ENCODE results near the gene WDR33.
"Not testable (repeated sequence)": the region's sequence is repeated elsewhere in the genome, so short reads cannot be mapped to it uniquely, and the experiment has no call there.

WDR33 gene

DNA sequence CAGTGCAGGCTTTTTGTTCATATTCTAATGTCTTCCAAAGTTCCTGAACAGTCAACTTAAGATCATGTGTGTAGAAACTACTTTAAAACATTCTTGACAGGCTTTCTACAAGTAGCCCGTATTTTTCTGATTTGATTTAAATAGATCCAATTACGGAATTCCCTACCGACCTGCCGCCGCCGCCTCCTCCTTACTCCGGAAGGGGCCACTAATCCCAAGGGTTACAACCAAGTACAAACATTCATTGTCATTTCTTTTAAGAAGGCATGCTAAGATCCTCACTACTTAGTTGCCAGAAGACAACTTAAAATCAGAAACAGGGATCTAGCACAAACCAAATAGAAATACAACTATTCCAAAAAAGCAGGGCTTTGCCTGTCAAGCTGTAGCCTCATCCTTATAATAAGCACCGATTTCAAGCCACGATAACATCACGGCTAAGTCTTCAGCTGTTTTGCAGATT lies 784 bp downstream of the WDR33 start:
- DNase-seq (ENCODE audit: low read depth in 3 of 3), result no peak

GRCh38 chr2:127807678-127808353 lies 3.2 kb downstream of the WDR33 start:
- DNase-seq (ENCODE audit: low read depth in 3 of 3), result no peak

- DNase-seq (ENCODE audit: low read depth in 3 of 3), result not testable (repeated sequence)
Observed at GRCh38 chr2:127806860-127807259, 4.1 kb downstream of the WDR33 start.

DNA sequence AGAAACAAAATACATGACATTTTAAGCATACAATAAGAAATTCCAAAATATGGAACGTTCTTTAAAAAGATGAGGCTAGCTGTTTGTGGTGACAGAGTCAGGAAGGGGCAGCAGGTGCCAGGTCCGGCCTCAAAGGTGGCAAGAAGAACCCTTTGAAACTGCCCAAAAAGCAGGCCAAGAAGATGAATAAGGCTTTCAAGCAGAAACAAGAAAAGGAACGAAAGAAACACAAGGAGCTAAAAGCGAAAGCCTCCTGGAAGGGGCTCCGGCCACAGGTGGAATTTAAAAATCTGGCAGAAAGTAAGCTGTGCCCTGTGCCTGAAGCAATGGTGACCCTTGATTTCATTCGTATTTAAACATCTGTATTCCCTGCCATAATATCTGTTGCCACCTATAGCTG lies 5.5 kb downstream of the WDR33 start:
- no peak for DNase-seq (ENCODE audit: low read depth in 3 of 3)

GRCh38 chr2:127799926-127800325 lies 11.0 kb downstream of the WDR33 start:
- DNase-seq (ENCODE audit: low read depth in 3 of 3), result no peak

GRCh38 chr2:127796389-127796788 lies 14.6 kb downstream of the WDR33 start:
- no peak for DNase-seq (ENCODE audit: low read depth in 3 of 3)

GRCh38 chr2:127794901-127795300 lies 16.1 kb downstream of the WDR33 start:
- DNase-seq (ENCODE audit: low read depth in 3 of 3), result not testable (repeated sequence)

DNA sequence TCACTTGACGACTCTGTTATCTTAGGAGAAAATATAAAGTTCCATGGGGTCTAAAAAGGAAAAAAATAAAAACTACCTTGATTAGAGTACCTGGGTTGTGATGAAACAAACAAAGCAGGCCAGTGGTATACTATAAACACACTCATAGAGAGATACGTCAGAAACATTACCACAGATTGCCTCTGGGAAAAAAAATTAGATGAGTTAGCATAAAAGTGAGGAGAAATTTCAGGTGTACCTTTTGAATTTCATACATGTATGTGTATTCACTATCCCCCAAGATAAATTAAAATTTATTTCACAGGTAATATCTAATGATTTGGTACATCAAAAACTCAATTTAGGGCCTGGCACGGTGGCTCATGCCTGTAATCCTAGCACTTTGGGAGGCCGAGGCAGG lies 18.2 kb downstream of the WDR33 start:
- DNase-seq (ENCODE audit: low read depth in 3 of 3), result no peak

- DNase-seq (ENCODE audit: low read depth in 3 of 3), result no peak
Observed at GRCh38 chr2:127790694-127791529, 20.1 kb downstream of the WDR33 start.

GRCh38 chr2:127786048-127786809 lies 24.7 kb downstream of the WDR33 start:
- DNase-seq (ENCODE audit: low read depth in 3 of 3), result no peak

- no peak for DNase-seq (ENCODE audit: low read depth in 3 of 3)
Observed at GRCh38 chr2:127784965-127785518, 25.9 kb downstream of the WDR33 start.

GRCh38 chr2:127783101-127783500 lies 27.9 kb downstream of the WDR33 start:
- no peak for DNase-seq (ENCODE audit: low read depth in 3 of 3)

DNA sequence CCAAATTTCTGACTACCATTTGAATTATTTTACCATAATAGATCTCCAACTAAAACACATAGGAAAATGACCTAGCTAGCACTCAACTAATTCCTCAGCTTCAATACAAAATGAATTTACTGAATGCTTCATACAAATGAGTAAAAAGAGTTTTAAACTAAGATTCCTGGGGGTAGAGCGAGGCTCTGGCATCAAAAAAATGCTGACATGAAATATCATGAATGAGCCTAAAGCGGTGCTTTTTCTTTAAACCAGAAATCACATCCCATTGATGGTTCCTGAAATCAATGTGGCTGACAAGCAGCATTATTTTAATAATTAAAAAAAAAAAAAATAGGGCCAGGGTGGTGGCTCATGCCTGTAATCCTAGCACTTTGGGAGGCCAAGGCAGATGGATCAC lies 32.1 kb downstream of the WDR33 start:
- DNase-seq (ENCODE audit: low read depth in 3 of 3), result no peak

GRCh38 chr2:127778447-127778846 lies 32.5 kb downstream of the WDR33 start:
- no peak for DNase-seq (ENCODE audit: low read depth in 3 of 3)

GRCh38 chr2:127776122-127776780 lies 34.7 kb downstream of the WDR33 start:
- no peak for DNase-seq (ENCODE audit: low read depth in 3 of 3)

DNA sequence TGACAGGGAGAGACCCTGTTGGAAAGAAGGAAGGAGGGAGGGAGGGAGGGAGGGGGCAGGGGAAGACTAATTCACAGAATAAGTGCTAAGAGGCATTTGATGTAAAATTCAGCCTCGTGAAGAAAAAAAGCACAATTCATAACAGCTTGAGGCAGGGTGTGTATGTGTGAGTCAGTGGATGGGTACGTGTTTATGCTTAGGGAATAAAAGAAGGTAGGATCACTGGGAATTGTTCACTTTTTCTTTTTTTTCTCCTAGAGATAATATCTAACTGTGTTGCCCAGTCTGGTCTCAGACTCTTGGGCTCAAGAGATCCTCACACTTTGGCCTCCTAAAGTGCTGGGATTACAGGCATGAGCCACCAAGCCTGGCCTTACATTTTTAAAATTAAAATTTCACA lies 39.2 kb downstream of the WDR33 start:
- no peak for DNase-seq (ENCODE audit: low read depth in 3 of 3)

DNA sequence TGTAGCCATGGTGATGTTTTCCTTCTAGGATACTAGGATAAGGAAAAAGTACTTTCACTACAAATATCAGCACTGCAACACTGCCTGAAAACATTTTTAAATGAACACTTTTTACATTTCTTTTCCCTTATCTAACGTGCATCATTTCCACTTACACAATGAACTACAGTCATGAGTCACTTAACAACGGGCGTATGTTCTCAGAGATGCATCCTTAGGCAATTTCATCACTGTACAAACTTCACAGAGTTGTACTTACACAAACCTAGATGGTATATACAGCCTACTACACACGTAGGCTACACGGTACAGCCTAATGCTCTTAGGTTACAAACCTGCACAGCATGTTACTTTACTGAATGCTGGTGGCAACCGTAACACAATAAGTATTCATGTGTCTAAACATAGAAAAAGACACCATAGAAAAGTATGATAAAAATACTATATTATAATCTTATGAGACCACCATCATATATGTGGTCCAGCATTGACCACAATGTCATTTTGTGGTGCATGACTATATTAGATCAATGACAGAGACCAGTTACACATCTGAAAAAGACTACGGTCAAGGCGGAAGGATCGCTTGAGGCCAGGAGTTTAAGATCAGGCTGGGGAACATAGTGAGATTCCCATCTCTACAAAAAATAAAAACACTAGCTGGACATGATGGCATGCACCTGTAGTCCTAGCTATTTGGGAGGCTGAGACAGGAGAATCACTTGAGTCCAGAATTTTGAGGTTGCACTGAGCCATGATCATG lies 39.8 kb downstream of the WDR33 start:
- DNase-seq (ENCODE audit: low read depth in 3 of 3), result no peak

DNA sequence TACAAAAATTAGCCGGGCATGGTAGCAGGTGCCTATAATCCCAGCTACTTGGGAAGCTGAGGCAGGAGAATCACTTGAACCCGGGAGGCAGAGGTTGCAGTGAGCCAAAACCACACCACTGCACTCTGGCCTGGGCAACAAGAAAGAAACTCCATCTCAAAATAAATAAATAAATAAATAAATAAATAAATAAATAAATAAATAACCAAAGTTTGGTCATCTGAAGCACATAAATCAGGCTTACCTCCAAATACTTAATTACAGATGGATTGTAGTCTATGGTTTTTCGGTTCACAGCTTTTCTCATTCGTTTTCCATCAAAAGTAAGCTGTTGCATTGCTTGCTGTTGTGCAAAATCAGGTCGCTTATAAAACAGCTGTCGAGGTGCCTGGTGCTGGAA lies 40.4 kb downstream of the WDR33 start:
- DNase-seq (ENCODE audit: low read depth in 3 of 3), result not testable (repeated sequence)

DNA sequence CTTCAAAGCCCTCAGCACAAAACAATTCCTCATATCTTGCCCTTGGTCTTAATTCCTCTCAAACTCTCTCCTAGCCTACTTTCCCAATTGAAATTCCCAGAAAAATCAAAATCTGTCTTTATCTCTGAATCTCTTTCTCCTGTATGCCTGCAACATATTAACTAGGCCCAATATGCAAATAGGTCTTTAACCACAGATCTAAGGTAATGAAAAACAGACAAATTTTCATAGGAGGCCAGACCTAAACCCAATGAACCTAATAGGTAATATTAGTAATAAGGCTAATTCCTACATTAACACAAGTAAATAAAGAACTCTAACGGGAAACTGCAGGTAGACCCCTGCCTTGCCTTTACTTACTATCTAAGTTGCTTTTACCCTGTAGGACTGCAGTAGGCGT lies 41.4 kb downstream of the WDR33 start:
- DNase-seq (ENCODE audit: low read depth in 3 of 3), result no peak

GRCh38 chr2:127768775-127769479 lies 42.0 kb downstream of the WDR33 start:
- DNase-seq (ENCODE audit: low read depth in 3 of 3), result no peak
